NCI-H2227 (cell line): ENCODE data around the gene ALDH1L2.

Source experiments
- DNase-seq: peaks from one replicate; lab custom pipeline; 2025; ENCODE audit not compliant: unreplicated experiment; lab: John Stamatoyannopoulos, UW

The ALDH1L2 gene

GRCh38 chr12:105083551-105084105 is 630 bp downstream of the ALDH1L2 start:
- peak; percentile 65 for DNase-seq

- no peak for DNase-seq
Observed at GRCh38 chr12:105083031-105083430, 1.2 kb downstream of the ALDH1L2 start.

- no peak for DNase-seq
Observed at GRCh38 chr12:105078712-105079570, 5.3 kb downstream of the ALDH1L2 start.

- no peak for DNase-seq
Observed at GRCh38 chr12:105077435-105077834, 6.8 kb downstream of the ALDH1L2 start.

- no peak for DNase-seq
Observed at GRCh38 chr12:105076913-105077312, 7.3 kb downstream of the ALDH1L2 start.

- DNase-seq: no peak
Observed at GRCh38 chr12:105076098-105076497, 8.2 kb downstream of the ALDH1L2 start.

- no peak for DNase-seq
Observed at GRCh38 chr12:105072888-105073488, 11.3 kb downstream of the ALDH1L2 start.

GRCh38 chr12:105071981-105072380 is 12.3 kb downstream of the ALDH1L2 start:
- no peak for DNase-seq

GRCh38 chr12:105069936-105070702 is 14.1 kb downstream of the ALDH1L2 start:
- DNase-seq: no peak

- DNase-seq: no peak
Observed at GRCh38 chr12:105067511-105068031, 16.7 kb downstream of the ALDH1L2 start.

GRCh38 chr12:105064564-105065178 is 19.6 kb downstream of the ALDH1L2 start:
- DNase-seq: no peak

GRCh38 chr12:105060715-105061378 is 23.4 kb downstream of the ALDH1L2 start:
- no peak for DNase-seq

- DNase-seq: no peak
Observed at GRCh38 chr12:105057174-105057573, 27.1 kb downstream of the ALDH1L2 start.

GRCh38 chr12:105053116-105053572 is 31.1 kb downstream of the ALDH1L2 start:
- peak; percentile 85 for DNase-seq

- DNase-seq: no peak
Observed at GRCh38 chr12:105051981-105052380, 32.3 kb downstream of the ALDH1L2 start.

GRCh38 chr12:105048315-105048714 is 35.9 kb downstream of the ALDH1L2 start:
- no peak for DNase-seq

GRCh38 chr12:105047308-105047707 is 37.0 kb downstream of the ALDH1L2 start:
- no peak for DNase-seq

- DNase-seq: no peak
Observed at GRCh38 chr12:105041186-105041585, 43.1 kb downstream of the ALDH1L2 start.

- no peak for DNase-seq
Observed at GRCh38 chr12:105040476-105040875, 43.8 kb downstream of the ALDH1L2 start.
